HepG2 (cell line): ENCODE data around the gene MYO1E. TPM values are rescaled to one million over a fixed set of nuclear protein-coding genes. Genes with fewer than 3 reads are reported as not detected.
A peak's percentile ranks its signal among the peaks of the same experiment; 100 is the strongest.

Experiments
- ATAC-seq: fragments of 200-7000 bp; cut with Tn5 transposase; 3 replicates; pipeline ENCODE4 v1.9.1; 2020; ENCODE audit warnings: mild to moderate bottlenecking, moderate library complexity
- BruUV-seq: library from RNA; stranded (reverse); fragments of 400-500 nt; replicated peaks from 2 replicates; lab custom pipeline; 2021; lab: Mats Ljungman, UMichigan
- CTCF ChIA-PET: fragments of 300-600 bp; formaldehyde crosslinking; extraction: SDS; loops from one replicate; lab custom pipeline; 2021; ENCODE audit warnings: low total read pairs, inconsistent platforms, low intra/inter-chr PET ratio; lab: Yijun Ruan, JAX
- POLR2A ChIA-PET: fragments of 350-600 bp; sonication (Branson Sonifier 250); formaldehyde crosslinking; loops from one replicate; lab custom pipeline; 2020; ENCODE audit warnings: antibody characterized with exemption, inconsistent platforms; lab: Yijun Ruan, JAX
- DNase-seq: peaks from one replicate; pipeline ENCODE4 v3.0.0-alpha.2; 2015; ENCODE audit warnings: low spot score
- FAIRE-seq: peaks from 3 replicates; lab custom pipeline; 2011; peaks lifted over from hg19 to GRCh38; lab: Jason Lieb, UNC
- H2AFZ ChIP-seq: one replicate; pipeline ENCODE4 v1.6.1; 2011; ENCODE audit warnings: low read length, inconsistent platforms
- H3K27ac ChIP-seq: fragments of 300-600 bp; 3 replicates; pipeline ENCODE4 v1.8.0; 2011; ENCODE audit warnings: mixed run types, mild to moderate bottlenecking, mixed read lengths, low read length, inconsistent platforms; ENCODE audit not compliant: insufficient read depth; ENCODE audit errors: extremely low read length
- H3K27me3 ChIP-seq, 2 experiments: fragments of 200-600 bp in 1 of 2; 2 replicates in 1 of 2; 3 replicates in 1 of 2; pipeline versions ENCODE4 v1.6.0 to v1.8.0; 2011; ENCODE audit warnings: low read length in 2 of 2, mild to moderate bottlenecking in 2 of 2, moderate library complexity in 2 of 2, inconsistent platforms in 1 of 2; ENCODE audit not compliant: insufficient read depth in 2 of 2, control insufficient read depth in 1 of 2
- H3K36me3 ChIP-seq, 2 experiments: fragments of 200-600 bp in 1 of 2; replicated peaks in 1 of 2; 2 replicates in 1 of 2; 3 replicates in 1 of 2; pipeline versions ENCODE4 v1.5.1 to v1.8.0; 2011; ENCODE audit warnings: low read length in 2 of 2, inconsistent platforms in 1 of 2; ENCODE audit not compliant: insufficient read depth in 2 of 2, control insufficient read depth in 1 of 2
- H3K4me1 ChIP-seq: 2 replicates; pipeline ENCODE4 v1.5.1; 2012; ENCODE audit warnings: low read length, inconsistent platforms; ENCODE audit not compliant: insufficient read depth
- H3K4me2 ChIP-seq: 2 replicates; pipeline ENCODE4 v1.6.0; 2011; ENCODE audit warnings: low read depth, low read length, inconsistent platforms
- H3K4me3 ChIP-seq, 3 experiments: fragments of 200-600 bp in 1 of 3; sonication (generic), shearing (Covaris generic) in 1 of 3; replicated peaks in 1 of 3; 2 replicates each; pipeline ENCODE4 v1.5.1; 2011 to 2016; ENCODE audit warnings: low read length in 3 of 3, inconsistent platforms in 2 of 3, low read depth in 2 of 3, mild to moderate bottlenecking in 2 of 3, control low read depth in 1 of 3, mixed read lengths in 1 of 3; ENCODE audit not compliant: insufficient read depth in 1 of 3
- H3K79me2 ChIP-seq: one replicate; pipeline ENCODE4 v1.6.1; 2011; ENCODE audit warnings: low read length, inconsistent platforms; ENCODE audit not compliant: insufficient read depth
- H3K9ac ChIP-seq: 2 replicates; pipeline ENCODE4 v1.6.0; 2011; ENCODE audit warnings: mild to moderate bottlenecking, low read depth, low read length, inconsistent platforms; ENCODE audit not compliant: insufficient read depth
- H3K9me3 ChIP-seq: 2 replicates; pipeline ENCODE4 v1.5.1; 2012; ENCODE audit warnings: mild to moderate bottlenecking, low read length
- H4K20me1 ChIP-seq: 2 replicates; pipeline ENCODE4 v1.6.0; 2011; ENCODE audit warnings: inconsistent platforms, mild to moderate bottlenecking, low read length, moderate library complexity; ENCODE audit not compliant: insufficient read depth
- HNF4A ChIP-seq: sonication (generic); formaldehyde crosslinking; IDR thresholded peaks from 2 replicates; pipeline ENCODE4 v1.4.0; 2020; ENCODE audit warnings: missing genetic modification reagents
- MBNL3 ChIP-seq: fragments of 250-450 bp; sonication (Bioruptor Pico); conservative IDR thresholded peaks from 2 replicates; pipeline ENCODE4 v1.8.0; 2022; ENCODE audit warnings: mild to moderate bottlenecking, inconsistent platforms
- ZMYM4 ChIP-seq: sonication (generic); formaldehyde crosslinking; IDR thresholded peaks from 2 replicates; pipeline ENCODE4 v1.8.1; 2023; ENCODE audit warnings: mild to moderate bottlenecking, missing genetic modification reagents
- ZNF446 ChIP-seq: sonication (generic); formaldehyde crosslinking; IDR thresholded peaks from 2 replicates; pipeline ENCODE4 v1.5.0; 2020; ENCODE audit warnings: mild to moderate bottlenecking, missing genetic modification reagents
- ZNF724P ChIP-seq: sonication (generic); formaldehyde crosslinking; IDR thresholded peaks from 2 replicates; pipeline ENCODE4 v1.8.0; 2022; ENCODE audit warnings: missing genetic modification reagents, borderline replicate concordance
- WGBS: methylation state at CpG from one replicate; pipeline ENCODE4 v1.1.6; 2017; ENCODE audit warnings: low lambda C conversion rate; 5-methylcytosine and 5-hydroxymethylcytosine counted together
- in situ Hi-C: cut with HindIII; loops from 2 replicates; pipeline ENCODE4 v1.10.0; 2017; ENCODE audit warnings: low pct_unique_long_range_greater_than_20kb; ENCODE audit not compliant: extremely low pct_ligation_motif_present
- intact Hi-C: fragments of 100-400 bp; cut with micrococcal nuclease; formaldehyde crosslinking; loops from one replicate; pipeline ENCODE4 v1.10.0; 2022; ENCODE audit not compliant: unreplicated experiment
- polyA plus RNA-seq, 8 experiments: library from polyadenylated mRNA; depleted of rRNA in 3 of 8; stranded (reverse) in 7 of 8; unstranded in 1 of 8; fragments of >200 nt; fragmentation: Illumina TruSeq in 4 of 8; extraction: Trizol in 4 of 8; gene quantifications; 2 replicates each; pipeline versions ENCODE4 v1.2.1 to v1.2.3, GENCODE V29; 2011 to 2016; ENCODE audit warnings: low read depth in 4 of 8, missing spikeins in 1 of 8, mixed read lengths in 1 of 8; ENCODE audit not compliant: insufficient read depth in 1 of 8
- total RNA-seq, 5 experiments: library from RNA; depleted of rRNA; stranded (reverse); fragments of >200 nt; fragmentation: Illumina TruSeq; extraction: Trizol; gene quantifications; 2 replicates each; pipeline ENCODE4 v1.2.3, GENCODE V29; 2016; ENCODE audit warnings: low read depth in 1 of 5
- TF ChIP-seq, protein P1 (sequence below): sonication (generic); formaldehyde crosslinking; IDR thresholded peaks from 2 replicates; pipeline ENCODE4 v1.4.0; 2020; ENCODE audit warnings: missing genetic modification reagents, borderline replicate concordance
- TF ChIP-seq, protein P2 (sequence below): sonication (generic); formaldehyde crosslinking; IDR thresholded peaks from 2 replicates; pipeline ENCODE4 v1.5.0; 2020; ENCODE audit warnings: mild to moderate bottlenecking, missing genetic modification reagents
- TF ChIP-seq, protein P3 (sequence below): sonication (generic); formaldehyde crosslinking; IDR thresholded peaks from 2 replicates; pipeline ENCODE4 v1.5.1; 2020; ENCODE audit warnings: mild to moderate bottlenecking, missing genetic modification reagents, moderate library complexity

MYO1E gene
- total and polyA plus RNA-seq, 2 of the 13 experiments (the other 11 are each of a cell fraction or from before 2014, with no cell fraction given) = 15.7 to 25.1 TPM

DNA sequence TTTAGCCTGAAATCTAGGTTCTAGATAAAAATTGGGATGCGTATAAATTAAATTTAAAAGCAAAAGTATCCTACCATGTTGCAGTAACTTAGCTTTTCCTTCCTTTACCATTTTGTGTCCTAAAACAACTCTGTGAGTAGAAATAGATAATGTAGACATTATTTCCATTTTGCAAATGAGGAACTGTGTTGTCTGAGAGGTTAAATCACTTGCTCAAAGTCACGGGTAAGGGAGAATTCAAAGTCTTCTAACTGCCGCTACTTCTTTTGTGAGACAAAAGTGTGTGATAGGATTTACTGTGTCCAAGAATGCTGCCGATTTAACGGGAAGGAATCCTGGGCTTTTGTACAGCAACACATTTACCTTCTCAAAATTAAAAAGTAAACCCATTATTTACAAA, 40.7 kb downstream of the MYO1E start:
- Histone ChIP-seq H3K36me3 (no peaks in the 10 kb centered on the region; a peak in 1 of 5 replicates), H2AFZ (no peak overlapping the region), H3K79me2 (peaks cover 13% of the 10 kb centered on the region), H4K20me1 (no peaks in the 10 kb centered on the region), H3K9me3 (no peaks in the 10 kb centered on the region), H3K4me2 (no peak overlapping the region), H3K4me1 (peaks cover 86% of the 10 kb centered on the region), H3K27ac (no peak overlapping the region), H3K9ac (no peak overlapping the region), H3K27me3 (no peaks in the 10 kb centered on the region), H3K4me3 (no peak overlapping the region)
- no peak for TF ChIP-seq ZNF724P (CRISPR knock-in tag)
- TF ChIP-seq ZMYM4 (CRISPR knock-in tag) = no peak
- ChIA-PET POLR2A (no interaction called here), CTCF (no interaction called here)
- FAIRE-seq (no peak), ATAC-seq (no peak), DNase-seq (no peak)
- BruUV-seq = no TSS peak
- WGBS = 95% methylated on average over 5 of the region's 5 CpGs
- intact Hi-C loops = no loop called here
- in situ Hi-C loops = no loop called here

- no peaks in the 10 kb centered on the region for H3K27me3 ChIP-seq
- intact Hi-C loops (no loop called here), in situ Hi-C loops (no loop called here)
- CTCF ChIA-PET = no interaction called here
- H3K9me3 ChIP-seq = no peaks in the 10 kb centered on the region
- H3K36me3 ChIP-seq = no peaks in the 10 kb centered on the region; a peak in 1 of 5 replicates
- 0 out of 2 replicates have a peak overlapping the region, but pooled peaks have one; percentile 33 for H3K4me2 ChIP-seq
- peak; percentile 10 for DNase-seq
- peak; percentile 32 for FAIRE-seq
- no peaks in the 10 kb centered on the region for H4K20me1 ChIP-seq
- POLR2A ChIA-PET = no interaction called here
- BruUV-seq = no TSS peak
- ATAC-seq = peak; percentile 62
- 48% methylated on average over 8 of the region's 8 CpGs for WGBS
- peaks cover 80% of the 10 kb centered on the region for H3K4me1 ChIP-seq
- H3K9ac ChIP-seq = 0 out of 2 replicates have a peak overlapping the region, but pooled peaks have one; percentile 7
- H3K79me2 ChIP-seq = peaks cover 15% of the 10 kb centered on the region
- H3K27ac ChIP-seq = peak overlapping the region; percentile 9
- no peak overlapping the region for H2AFZ ChIP-seq
- no peak overlapping the region for H3K4me3 ChIP-seq
- TF ChIP-seq MBNL3 (CRISPR knock-in tag) (no peak), HNF4A (peak; percentile 15; the same call in 1 of the 2 replicates), ZNF446 (CRISPR knock-in tag) (no peak)
- TF ChIP-seq, protein P1, sequence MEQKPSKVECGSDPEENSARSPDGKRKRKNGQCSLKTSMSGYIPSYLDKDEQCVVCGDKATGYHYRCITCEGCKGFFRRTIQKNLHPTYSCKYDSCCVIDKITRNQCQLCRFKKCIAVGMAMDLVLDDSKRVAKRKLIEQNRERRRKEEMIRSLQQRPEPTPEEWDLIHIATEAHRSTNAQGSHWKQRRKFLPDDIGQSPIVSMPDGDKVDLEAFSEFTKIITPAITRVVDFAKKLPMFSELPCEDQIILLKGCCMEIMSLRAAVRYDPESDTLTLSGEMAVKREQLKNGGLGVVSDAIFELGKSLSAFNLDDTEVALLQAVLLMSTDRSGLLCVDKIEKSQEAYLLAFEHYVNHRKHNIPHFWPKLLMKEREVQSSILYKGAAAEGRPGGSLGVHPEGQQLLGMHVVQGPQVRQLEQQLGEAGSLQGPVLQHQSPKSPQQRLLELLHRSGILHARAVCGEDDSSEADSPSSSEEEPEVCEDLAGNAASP = 0 out of 2 replicates have a peak, but pooled peaks have one; percentile 8
- TF ChIP-seq, protein P2, sequence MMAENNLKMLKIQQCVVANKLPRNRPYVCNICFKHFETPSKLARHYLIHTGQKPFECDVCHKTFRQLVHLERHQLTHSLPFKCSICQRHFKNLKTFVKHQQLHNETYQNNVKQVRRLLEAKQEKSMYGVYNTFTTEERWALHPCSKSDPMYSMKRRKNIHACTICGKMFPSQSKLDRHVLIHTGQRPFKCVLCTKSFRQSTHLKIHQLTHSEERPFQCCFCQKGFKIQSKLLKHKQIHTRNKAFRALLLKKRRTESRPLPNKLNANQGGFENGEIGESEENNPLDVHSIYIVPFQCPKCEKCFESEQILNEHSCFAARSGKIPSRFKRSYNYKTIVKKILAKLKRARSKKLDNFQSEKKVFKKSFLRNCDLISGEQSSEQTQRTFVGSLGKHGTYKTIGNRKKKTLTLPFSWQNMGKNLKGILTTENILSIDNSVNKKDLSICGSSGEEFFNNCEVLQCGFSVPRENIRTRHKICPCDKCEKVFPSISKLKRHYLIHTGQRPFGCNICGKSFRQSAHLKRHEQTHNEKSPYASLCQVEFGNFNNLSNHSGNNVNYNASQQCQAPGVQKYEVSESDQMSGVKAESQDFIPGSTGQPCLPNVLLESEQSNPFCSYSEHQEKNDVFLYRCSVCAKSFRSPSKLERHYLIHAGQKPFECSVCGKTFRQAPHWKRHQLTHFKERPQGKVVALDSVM = 0 out of 2 replicates have a peak, but pooled peaks have one; percentile 26
- TF ChIP-seq, protein P3, sequence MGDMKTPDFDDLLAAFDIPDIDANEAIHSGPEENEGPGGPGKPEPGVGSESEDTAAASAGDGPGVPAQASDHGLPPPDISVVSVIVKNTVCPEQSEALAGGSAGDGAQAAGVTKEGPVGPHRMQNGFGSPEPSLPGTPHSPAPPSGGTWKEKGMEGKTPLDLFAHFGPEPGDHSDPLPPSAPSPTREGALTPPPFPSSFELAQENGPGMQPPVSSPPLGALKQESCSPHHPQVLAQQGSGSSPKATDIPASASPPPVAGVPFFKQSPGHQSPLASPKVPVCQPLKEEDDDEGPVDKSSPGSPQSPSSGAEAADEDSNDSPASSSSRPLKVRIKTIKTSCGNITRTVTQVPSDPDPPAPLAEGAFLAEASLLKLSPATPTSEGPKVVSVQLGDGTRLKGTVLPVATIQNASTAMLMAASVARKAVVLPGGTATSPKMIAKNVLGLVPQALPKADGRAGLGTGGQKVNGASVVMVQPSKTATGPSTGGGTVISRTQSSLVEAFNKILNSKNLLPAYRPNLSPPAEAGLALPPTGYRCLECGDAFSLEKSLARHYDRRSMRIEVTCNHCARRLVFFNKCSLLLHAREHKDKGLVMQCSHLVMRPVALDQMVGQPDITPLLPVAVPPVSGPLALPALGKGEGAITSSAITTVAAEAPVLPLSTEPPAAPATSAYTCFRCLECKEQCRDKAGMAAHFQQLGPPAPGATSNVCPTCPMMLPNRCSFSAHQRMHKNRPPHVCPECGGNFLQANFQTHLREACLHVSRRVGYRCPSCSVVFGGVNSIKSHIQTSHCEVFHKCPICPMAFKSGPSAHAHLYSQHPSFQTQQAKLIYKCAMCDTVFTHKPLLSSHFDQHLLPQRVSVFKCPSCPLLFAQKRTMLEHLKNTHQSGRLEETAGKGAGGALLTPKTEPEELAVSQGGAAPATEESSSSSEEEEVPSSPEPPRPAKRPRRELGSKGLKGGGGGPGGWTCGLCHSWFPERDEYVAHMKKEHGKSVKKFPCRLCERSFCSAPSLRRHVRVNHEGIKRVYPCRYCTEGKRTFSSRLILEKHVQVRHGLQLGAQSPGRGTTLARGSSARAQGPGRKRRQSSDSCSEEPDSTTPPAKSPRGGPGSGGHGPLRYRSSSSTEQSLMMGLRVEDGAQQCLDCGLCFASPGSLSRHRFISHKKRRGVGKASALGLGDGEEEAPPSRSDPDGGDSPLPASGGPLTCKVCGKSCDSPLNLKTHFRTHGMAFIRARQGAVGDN = 0 out of 2 replicates have a peak, but pooled peaks have one; percentile 31
Observed at GRCh38 chr15:59330649-59331048, 42.0 kb downstream of the MYO1E start.
